Ovary (tissue), 3 donors: ENCODE data around the gene NELL1.

Experiments
- EP300 ChIP-seq: sonication (generic); formaldehyde crosslinking; IDR thresholded peaks from one replicate; pipeline ENCODE4 v1.6.1; 2017; ENCODE audit warnings: antibody characterized with exemption
- POLR2A ChIP-seq: fragments of 450-650 bp; IDR thresholded peaks from one replicate; pipeline ENCODE4 v1.6.1; 2017; ENCODE audit warnings: antibody characterized with exemption, mild to moderate bottlenecking, moderate library complexity
- TF ChIP-seq, protein P1 (sequence below), 3 donors: fragments of 450-650 bp in 2 of 3; fragments of 200-600 bp in 1 of 3; IDR thresholded peaks; one replicate each; pipeline versions ENCODE4 v1.5.1 to v1.8.0; 2016 to 2022; ENCODE audit warnings: antibody characterized with exemption in 3 of 3, mild to moderate bottlenecking in 1 of 3
- donor health status: DM: no; HTN: no; CAD: no.

DNA sequence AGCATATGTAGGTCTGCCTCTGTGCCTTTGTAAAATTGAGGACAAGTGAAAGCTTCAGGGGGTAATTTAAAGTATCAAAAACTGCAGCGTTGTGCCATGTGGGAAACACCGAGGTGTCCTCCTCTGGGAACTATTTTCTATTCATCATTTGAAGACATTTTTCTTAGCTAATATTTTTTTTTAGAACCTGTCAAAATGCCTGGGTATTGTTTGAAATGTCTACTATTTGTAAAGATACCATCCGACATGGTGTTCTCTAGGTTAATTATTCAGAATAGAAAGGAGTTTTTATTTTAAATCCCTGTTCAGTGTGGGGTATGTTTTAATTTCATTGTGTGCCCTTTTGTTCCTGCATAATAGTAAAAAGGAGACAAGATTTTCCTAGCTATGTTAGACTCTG is 490.8 kb downstream of the NELL1 start:
- TF ChIP-seq POLR2A: no peak
- TF ChIP-seq, protein P1, sequence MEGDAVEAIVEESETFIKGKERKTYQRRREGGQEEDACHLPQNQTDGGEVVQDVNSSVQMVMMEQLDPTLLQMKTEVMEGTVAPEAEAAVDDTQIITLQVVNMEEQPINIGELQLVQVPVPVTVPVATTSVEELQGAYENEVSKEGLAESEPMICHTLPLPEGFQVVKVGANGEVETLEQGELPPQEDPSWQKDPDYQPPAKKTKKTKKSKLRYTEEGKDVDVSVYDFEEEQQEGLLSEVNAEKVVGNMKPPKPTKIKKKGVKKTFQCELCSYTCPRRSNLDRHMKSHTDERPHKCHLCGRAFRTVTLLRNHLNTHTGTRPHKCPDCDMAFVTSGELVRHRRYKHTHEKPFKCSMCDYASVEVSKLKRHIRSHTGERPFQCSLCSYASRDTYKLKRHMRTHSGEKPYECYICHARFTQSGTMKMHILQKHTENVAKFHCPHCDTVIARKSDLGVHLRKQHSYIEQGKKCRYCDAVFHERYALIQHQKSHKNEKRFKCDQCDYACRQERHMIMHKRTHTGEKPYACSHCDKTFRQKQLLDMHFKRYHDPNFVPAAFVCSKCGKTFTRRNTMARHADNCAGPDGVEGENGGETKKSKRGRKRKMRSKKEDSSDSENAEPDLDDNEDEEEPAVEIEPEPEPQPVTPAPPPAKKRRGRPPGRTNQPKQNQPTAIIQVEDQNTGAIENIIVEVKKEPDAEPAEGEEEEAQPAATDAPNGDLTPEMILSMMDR (IDR thresholded peaks at IDR 0.05): no peak
- no peak for TF ChIP-seq EP300
